Measurements from ENCODE around the gene F8.

Gene F8

DNA sequence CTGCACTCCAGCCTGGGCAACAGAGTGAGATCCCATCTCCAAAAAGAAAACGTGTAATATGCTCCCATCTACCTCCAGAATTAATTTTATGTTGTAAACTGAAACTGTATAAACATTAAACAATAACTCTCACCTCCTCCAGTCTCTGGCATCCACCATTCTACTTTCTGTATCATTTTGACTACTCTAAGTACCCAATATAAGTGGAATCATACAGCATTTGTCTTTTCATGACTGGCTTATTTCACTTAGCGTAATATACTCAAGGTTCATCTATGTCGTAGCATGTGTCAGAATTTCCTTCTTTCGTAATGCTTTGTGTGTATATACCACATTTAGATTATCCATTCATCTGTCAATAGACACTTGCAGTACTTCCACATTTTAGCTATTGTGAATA, 20.6 kb downstream of the F8 start:
- H2BK120ac ChIP-seq (ENCODE audit: insufficient read depth, low read length, poor library complexity), result no peak overlapping the region
- no peak for DNase-seq
- WGBS (ENCODE audit: extremely low coverage, insufficient coverage, insufficient read length), result no CpG with 5 or more reads among the region's 4 CpGs
- H3K4me2 ChIP-seq (ENCODE audit: low read length), result no peak overlapping the region
- H2AK5ac ChIP-seq (ENCODE audit: low read length), result no peak overlapping the region
- H3K27me3 ChIP-seq (ENCODE audit: insufficient read depth, low read length), result no peaks in the 10 kb centered on the region
- H4K8ac ChIP-seq (ENCODE audit: low read depth, low read length), result no peak overlapping the region
- H3K9me3 ChIP-seq (ENCODE audit: insufficient read depth, low read depth, low read length), result no peaks in the 10 kb centered on the region
- H3K14ac ChIP-seq (ENCODE audit: low read length), result no peak overlapping the region
- H4K91ac ChIP-seq (ENCODE audit: low read depth, low read length), result no peak overlapping the region
- no peak overlapping the region for H3K18ac ChIP-seq (ENCODE audit: low read length)
- H3K79me1 ChIP-seq (ENCODE audit: low read length), result no peaks in the 10 kb centered on the region
- no peak overlapping the region for H2AFZ ChIP-seq (ENCODE audit: insufficient read depth, low read length, poor library complexity)
- no peaks in the 10 kb centered on the region for H3K36me3 ChIP-seq (ENCODE audit: control insufficient read depth in 1 of 2, insufficient read depth in 2 of 2, low read length in 2 of 2)
- no peak overlapping the region for H2BK12ac ChIP-seq (ENCODE audit: low read length)
- no peak overlapping the region for H3K27ac ChIP-seq (ENCODE audit: low read depth, low read length)
- no peaks in the 10 kb centered on the region for H3K4me1 ChIP-seq (ENCODE audit: control insufficient read depth in 1 of 2, insufficient read depth in 2 of 2, low read length in 2 of 2)
- H3K4me3 ChIP-seq (ENCODE audit: low read depth, low read length), result no peak overlapping the region
- no peak overlapping the region for H3K4ac ChIP-seq (ENCODE audit: low read depth, low read length)
- no peak overlapping the region for H2BK5ac ChIP-seq (ENCODE audit: low read depth, low read length, poor library complexity)
- H3K23ac ChIP-seq (ENCODE audit: low read length), result no peak overlapping the region
- H3K9ac ChIP-seq (ENCODE audit: low read length), result no peak overlapping the region
- H3K79me2 ChIP-seq (ENCODE audit: control insufficient read depth, insufficient read depth, low read length, poor library complexity), result no peaks in the 10 kb centered on the region
- H4K12ac ChIP-seq (ENCODE audit: low read depth, low read length), result no peak overlapping the region

- H4K8ac ChIP-seq (ENCODE audit: low read depth, low read length), result no peak overlapping the region
- no peak overlapping the region for H3K14ac ChIP-seq (ENCODE audit: low read length)
- no CpG with 5 or more reads among the region's 1 CpG for WGBS (ENCODE audit: extremely low coverage, insufficient coverage, insufficient read length)
- H4K91ac ChIP-seq (ENCODE audit: low read depth, low read length), result no peak overlapping the region
- H3K27ac ChIP-seq (ENCODE audit: low read depth, low read length), result no peak overlapping the region
- H3K9me3 ChIP-seq (ENCODE audit: insufficient read depth, low read depth, low read length), result no peaks in the 10 kb centered on the region
- H2BK5ac ChIP-seq (ENCODE audit: low read depth, low read length, poor library complexity), result no peak overlapping the region
- no peak overlapping the region for H3K4me3 ChIP-seq (ENCODE audit: low read depth, low read length)
- no peak overlapping the region for H2AFZ ChIP-seq (ENCODE audit: insufficient read depth, low read length, poor library complexity)
- no peak overlapping the region for H3K9ac ChIP-seq (ENCODE audit: low read length)
- no peak overlapping the region for H2BK12ac ChIP-seq (ENCODE audit: low read length)
- H2AK5ac ChIP-seq (ENCODE audit: low read length), result no peak overlapping the region
- no peak overlapping the region for H2BK120ac ChIP-seq (ENCODE audit: insufficient read depth, low read length, poor library complexity)
- H3K18ac ChIP-seq (ENCODE audit: low read length), result no peak overlapping the region
- DNase-seq, result no peak
- H3K23ac ChIP-seq (ENCODE audit: low read length), result no peak overlapping the region
- no peaks in the 10 kb centered on the region for H3K36me3 ChIP-seq (ENCODE audit: control insufficient read depth in 1 of 2, insufficient read depth in 2 of 2, low read length in 2 of 2)
- no peak overlapping the region for H4K12ac ChIP-seq (ENCODE audit: low read depth, low read length)
- H3K79me1 ChIP-seq (ENCODE audit: low read length), result no peaks in the 10 kb centered on the region
- no peaks in the 10 kb centered on the region for H3K4me1 ChIP-seq (ENCODE audit: control insufficient read depth in 1 of 2, insufficient read depth in 2 of 2, low read length in 2 of 2)
- no peaks in the 10 kb centered on the region for H3K27me3 ChIP-seq (ENCODE audit: insufficient read depth, low read length)
- no peaks in the 10 kb centered on the region for H3K79me2 ChIP-seq (ENCODE audit: control insufficient read depth, insufficient read depth, low read length, poor library complexity)
- H3K4me2 ChIP-seq (ENCODE audit: low read length), result no peak overlapping the region
- H3K4ac ChIP-seq (ENCODE audit: low read depth, low read length), result no peak overlapping the region
Observed at GRCh38 chrX:155000841-155001240, 21.7 kb downstream of the F8 start.

GRCh38 chrX:154998204-154998880, 24.2 kb downstream of the F8 start:
- Histone ChIP-seq H3K27me3 (ENCODE audit: insufficient read depth, low read length) (no peaks in the 10 kb centered on the region), H3K4ac (ENCODE audit: low read depth, low read length) (no peak overlapping the region), H3K79me1 (ENCODE audit: low read length) (no peaks in the 10 kb centered on the region), H3K4me2 (ENCODE audit: low read length) (no peak overlapping the region), H3K27ac (ENCODE audit: low read depth, low read length) (no peak overlapping the region), H3K9ac (ENCODE audit: low read length) (no peak overlapping the region), H4K91ac (ENCODE audit: low read depth, low read length) (no peak overlapping the region), H3K4me3 (ENCODE audit: low read depth, low read length) (no peak overlapping the region), H2AK5ac (ENCODE audit: low read length) (no peak overlapping the region), H3K36me3 (ENCODE audit: control insufficient read depth in 1 of 2, insufficient read depth in 2 of 2, low read length in 2 of 2) (no peaks in the 10 kb centered on the region), H2BK5ac (ENCODE audit: low read depth, low read length, poor library complexity) (no peak overlapping the region), H3K23ac (ENCODE audit: low read length) (no peak overlapping the region), H2BK12ac (ENCODE audit: low read length) (no peak overlapping the region), H3K4me1 (ENCODE audit: control insufficient read depth in 1 of 2, insufficient read depth in 2 of 2, low read length in 2 of 2) (no peaks in the 10 kb centered on the region), H3K79me2 (ENCODE audit: control insufficient read depth, insufficient read depth, low read length, poor library complexity) (no peaks in the 10 kb centered on the region), H4K8ac (ENCODE audit: low read depth, low read length) (no peak overlapping the region), H4K12ac (ENCODE audit: low read depth, low read length) (no peak overlapping the region), H3K9me3 (ENCODE audit: insufficient read depth, low read depth, low read length) (no peaks in the 10 kb centered on the region), H3K18ac (ENCODE audit: low read length) (no peak overlapping the region), H2AFZ (ENCODE audit: insufficient read depth, low read length, poor library complexity) (no peak overlapping the region), H3K14ac (ENCODE audit: low read length) (no peak overlapping the region), H2BK120ac (ENCODE audit: insufficient read depth, low read length, poor library complexity) (no peak overlapping the region)
- WGBS (ENCODE audit: extremely low coverage, insufficient coverage, insufficient read length), result no CpG with 5 or more reads among the region's 1 CpG
- DNase-seq, result no peak

- Histone ChIP-seq H3K79me2 (ENCODE audit: control insufficient read depth, insufficient read depth, low read length, poor library complexity) (no peaks in the 10 kb centered on the region), H3K14ac (ENCODE audit: low read length) (no peak overlapping the region), H2AK5ac (ENCODE audit: low read length) (no peak overlapping the region), H3K9ac (ENCODE audit: low read length) (no peak overlapping the region), H3K27me3 (ENCODE audit: insufficient read depth, low read length) (no peaks in the 10 kb centered on the region), H3K18ac (ENCODE audit: low read length) (no peak overlapping the region), H4K91ac (ENCODE audit: low read depth, low read length) (no peak overlapping the region), H2BK12ac (ENCODE audit: low read length) (no peak overlapping the region), H4K12ac (ENCODE audit: low read depth, low read length) (no peak overlapping the region), H3K36me3 (ENCODE audit: control insufficient read depth in 1 of 2, insufficient read depth in 2 of 2, low read length in 2 of 2) (no peaks in the 10 kb centered on the region), H3K9me3 (ENCODE audit: insufficient read depth, low read depth, low read length) (no peaks in the 10 kb centered on the region), H3K4me2 (ENCODE audit: low read length) (no peak overlapping the region), H3K4ac (ENCODE audit: low read depth, low read length) (no peak overlapping the region), H3K27ac (ENCODE audit: low read depth, low read length) (no peak overlapping the region), H3K23ac (ENCODE audit: low read length) (no peak overlapping the region), H3K79me1 (ENCODE audit: low read length) (no peaks in the 10 kb centered on the region), H4K8ac (ENCODE audit: low read depth, low read length) (no peak overlapping the region), H2AFZ (ENCODE audit: insufficient read depth, low read length, poor library complexity) (no peak overlapping the region), H2BK120ac (ENCODE audit: insufficient read depth, low read length, poor library complexity) (no peak overlapping the region), H2BK5ac (ENCODE audit: low read depth, low read length, poor library complexity) (no peak overlapping the region), H3K4me3 (ENCODE audit: low read depth, low read length) (no peak overlapping the region), H3K4me1 (ENCODE audit: control insufficient read depth in 1 of 2, insufficient read depth in 2 of 2, low read length in 2 of 2) (no peaks in the 10 kb centered on the region)
- no peak for DNase-seq
- 100% methylated on average over 1 of the region's 1 CpG for WGBS (ENCODE audit: extremely low coverage, insufficient coverage, insufficient read length)
Observed at GRCh38 chrX:154991476-154991875, 31.0 kb downstream of the F8 start.

All from trophoblast cell (in vitro differentiated cells and primary cell).